ENCODE data around the gene GRIN3B. TPM values are rescaled to one million over a fixed set of nuclear protein-coding genes. Genes with fewer than 3 reads are reported as not detected.

The GRIN3B gene
- polyA plus RNA-seq, 1 of the 3 experiments (the other 2 are of a cell fraction), result 1.5 TPM

GRCh38 chr19:992670-993055 is 7.6 kb upstream of the GRIN3B start:
- ChIA-PET POLR2A (no interaction called here), CTCF (no interaction called here)
- Histone ChIP-seq H3K9me3 (no peaks in the 10 kb centered on the region), H4K20me1 (ENCODE audit: insufficient read depth) (0 out of 2 replicates have a peak, but pooled peaks cover 6% of the 10 kb centered on the region), H3F3A (replicated peaks; ENCODE audit: insufficient read depth) (no peaks in the 10 kb centered on the region), H3K36me3 (replicated peaks in 1 of 2; ENCODE audit: control insufficient read depth in 1 of 2, insufficient read depth in 2 of 2, low read length in 1 of 2) (peaks cover 0 to 40% of the 10 kb centered on the region in 2 experiments), H3K4me2 (no peak overlapping the region), H3K4me1 (ENCODE audit: control insufficient read depth in 1 of 2, insufficient read depth in 2 of 2, low read depth in 1 of 2, low read length in 1 of 2) (peaks cover 0 to 9% of the 10 kb centered on the region in 2 experiments; a peak in 1 of 4 replicates), H3K27me3 (ENCODE audit: insufficient read depth) (peaks cover 16% of the 10 kb centered on the region; the same call in 1 of the 2 replicates), H3K79me2 (ENCODE audit: insufficient read depth) (no peaks in the 10 kb centered on the region), H2AFZ (ENCODE audit: low read depth) (no peak overlapping the region), H3K9ac (no peak overlapping the region), H3K4me3 (ENCODE audit: low read depth in 2 of 2, low read length in 1 of 2) (no peak overlapping the region), H3K27ac (ENCODE audit: low read depth in 2 of 2, low read length in 1 of 2) (no peak overlapping the region), H3K9me2 (no peaks in the 10 kb centered on the region)
- TF ChIP-seq NFIC (IDR thresholded peaks at IDR 0.05; ENCODE audit: borderline replicate concordance) (no peak), SIN3A (IDR thresholded peaks at IDR 0.05; ENCODE audit: borderline replicate concordance, low read depth, low read length) (no peak), YY1 (IDR thresholded peaks at IDR 0.05; ENCODE audit: low read depth) (no peak), RFX5 (IDR thresholded peaks at IDR 0.05; ENCODE audit: low read length) (no peak), FOSL2 (IDR thresholded peaks at IDR 0.05; ENCODE audit: borderline replicate concordance, low read depth) (no peak), MEF2A (IDR thresholded peaks at IDR 0.05; ENCODE audit: borderline replicate concordance, low read depth) (no peak), TAF1 (IDR thresholded peaks at IDR 0.05; ENCODE audit: borderline replicate concordance, low read depth, low read length) (no peak), CTCF (IDR thresholded peaks at IDR 0.05) (no peak), TCF12 (IDR thresholded peaks at IDR 0.05) (no peak), REST (IDR thresholded peaks at IDR 0.05; ENCODE audit: low read depth, low read length) (no peak), NRF1 (IDR thresholded peaks at IDR 0.05; ENCODE audit: low read depth, low read length) (no peak), RXRA (IDR thresholded peaks at IDR 0.05; ENCODE audit: borderline replicate concordance, low read depth) (no peak), IRF3 (IDR thresholded peaks at IDR 0.05; ENCODE audit: low read depth, low read length) (no peak), ELF1 (IDR thresholded peaks at IDR 0.05) (no peak), MAX (IDR thresholded peaks at IDR 0.05; ENCODE audit: low read depth) (no peak), ZBTB33 (IDR thresholded peaks at IDR 0.05; ENCODE audit: borderline replicate concordance, low read depth) (no peak), GATA2 (CRISPR knock-in tag; IDR thresholded peaks at IDR 0.05) (no peak)
- DNase-seq, result no peak
- 95% methylated on average over 12 of the region's 13 CpGs for WGBS (ENCODE audit: low lambda C conversion rate)
